Pancreas (tissue), 10 donors: ENCODE measurements around the gene TMEM45A. TPM values are rescaled to one million over a fixed set of nuclear protein-coding genes. Genes with fewer than 3 reads are reported as not detected.

Experiments used
- ATAC-seq, 4 donors: fragments of 200-7000 bp; cut with Tn5 transposase; one replicate each; pipeline versions ENCODE4 v1.8.0 to v1.9.1; 2020; ENCODE audit warnings: mild to moderate bottlenecking in 4 of 4, moderate library complexity in 4 of 4
- DNase-seq, 6 donors: peaks; one replicate each; pipeline ENCODE4 v3.0.0-alpha.2; 2020
- FAIRE-seq: peaks from 2 replicates; lab custom pipeline; 2012; peaks lifted over from hg19 to GRCh38; lab: Jason Lieb, UNC
- H3K27ac ChIP-seq, 4 donors: fragments of 200-600 bp; sonication (generic); 1 replicate in 3 of 4; 2 replicates in 1 of 4; pipeline versions ENCODE4 v1.5.0 to v1.8.0; 2020
- H3K27me3 ChIP-seq, 4 donors: fragments of 200-600 bp; one replicate each; pipeline ENCODE4 v1.8.0; 2021
- H3K36me3 ChIP-seq, 3 donors: fragments of 200-600 bp; sonication (generic) in 1 of 3; one replicate each; pipeline versions ENCODE4 v1.5.0 to v1.8.0; 2020 to 2021
- H3K4me1 ChIP-seq, 3 donors: fragments of 200-600 bp; one replicate each; pipeline ENCODE4 v1.8.0; 2021
- H3K4me3 ChIP-seq, 4 donors: fragments of 200-600 bp; sonication (generic) in 2 of 4; one replicate each; pipeline versions ENCODE4 v1.5.0 to v1.8.0; 2020 to 2021
- H3K9me3 ChIP-seq, 4 donors: fragments of 200-600 bp; one replicate each; pipeline ENCODE4 v1.8.0; 2021
- WGBS, 2 donors: extraction: QIAGEN DNeasy Blood & Tissue Kit; methylation state at CpG; one replicate each; pipeline ENCODE4 v1.1.7; 2013; 5-methylcytosine and 5-hydroxymethylcytosine counted together
- intact Hi-C, 3 donors: fragments of 100-400 bp; cut with DNase I; formaldehyde crosslinking; loops; one replicate each; pipeline versions ENCODE4 v1.11.1 to v1.14.2; 2022
- polyA plus RNA-seq, 2 donors: library from polyadenylated mRNA; stranded (reverse); fragments of 200-250 nt; gene quantifications; one replicate each; pipeline ENCODE4 v1.2.3, GENCODE V29; 2013
- total RNA-seq, 6 donors: library from RNA; stranded (reverse); fragmentation: NEBNext Ultra II Directional in 4 of 6; extraction: Animal tissue kit (Norgen Biotek cat#: 25700) in 4 of 6; gene quantifications; one replicate each; pipeline versions ENCODE4 v1.2.1 to v1.2.4, GENCODE V29; 2021 to 2023
- TF ChIP-seq, protein P1 (sequence below), 4 donors: fragments of 200-600 bp; sonication (generic) in 3 of 4; IDR thresholded peaks; one replicate each; pipeline versions ENCODE4 v1.5.0 to v1.8.0; 2021; ENCODE audit warnings: antibody characterized with exemption in 4 of 4
- donor health status: healthy with polysubstance abuse.
- donor health status: DM: no; HTN: no; CAD: no; lungs with moderate emphysema.
- donor health status: DM: no; HTN: no; CAD: no.
- donor health status: control.
- donor health status: control.
- donor health status: Bipolar disorder and iron deficiency.
- donor health status: DM: yes; HTN: yes; CAD: no.
- donor health status: DM: no; HTN: no; CAD: no.
- donor health status: DM: no; HTN: no; CAD: no.
- donor health status: DM: yes; HTN: yes; CAD: no.

Gene TMEM45A
- total and polyA plus RNA-seq, 8 donors, result 4.2 to 15.1 (median 8.6) TPM

DNA sequence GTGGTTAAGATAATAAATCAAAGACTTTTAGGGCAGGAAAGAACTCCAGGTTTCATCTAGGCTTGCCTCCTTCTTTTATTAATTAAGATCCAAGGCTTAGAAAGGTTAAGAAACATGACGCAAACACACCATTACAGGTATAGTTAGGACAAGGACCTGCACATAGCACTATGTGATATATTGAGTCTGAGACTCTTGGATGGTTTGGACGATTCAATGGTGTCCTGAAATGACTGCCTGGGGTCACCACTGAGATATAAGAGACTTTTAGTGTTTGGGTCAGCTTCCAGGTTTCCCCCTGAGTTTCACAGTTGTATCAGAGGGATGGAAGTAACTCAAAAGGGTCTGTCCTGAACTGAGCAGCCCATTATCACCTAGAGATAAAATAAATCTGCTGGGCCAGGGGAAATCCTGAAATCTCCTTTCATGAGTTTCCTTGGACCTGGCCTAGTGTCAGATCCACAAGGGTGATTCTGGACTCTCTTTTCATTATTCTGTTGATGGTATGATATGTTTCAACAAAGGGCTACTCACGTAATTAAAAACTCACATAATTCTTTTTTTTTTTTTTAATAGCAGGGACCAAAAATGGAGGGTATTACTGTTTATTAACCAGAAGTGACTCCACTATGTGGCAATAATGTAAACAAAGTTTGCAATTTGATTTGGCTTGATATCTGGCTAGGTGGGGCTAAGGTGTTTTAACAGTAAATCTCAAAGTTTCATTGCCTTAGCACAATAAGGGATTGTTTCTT is 61.4 kb downstream of the TMEM45A start:
- Histone ChIP-seq H3K9me3 (no peaks in the 10 kb centered on the region), H3K4me3 (no peak overlapping the region), H3K27ac (no peak overlapping the region), H3K36me3 (no peaks in the 10 kb centered on the region), H3K27me3 (no peaks in the 10 kb centered on the region), H3K4me1 (peaks cover 0 to 3% (median 0%) of the 10 kb centered on the region in 3 donors)
- intact Hi-C loops, result no loop called here
- DNase-seq, result no peak
- no peak for ATAC-seq
- TF ChIP-seq, protein P1, sequence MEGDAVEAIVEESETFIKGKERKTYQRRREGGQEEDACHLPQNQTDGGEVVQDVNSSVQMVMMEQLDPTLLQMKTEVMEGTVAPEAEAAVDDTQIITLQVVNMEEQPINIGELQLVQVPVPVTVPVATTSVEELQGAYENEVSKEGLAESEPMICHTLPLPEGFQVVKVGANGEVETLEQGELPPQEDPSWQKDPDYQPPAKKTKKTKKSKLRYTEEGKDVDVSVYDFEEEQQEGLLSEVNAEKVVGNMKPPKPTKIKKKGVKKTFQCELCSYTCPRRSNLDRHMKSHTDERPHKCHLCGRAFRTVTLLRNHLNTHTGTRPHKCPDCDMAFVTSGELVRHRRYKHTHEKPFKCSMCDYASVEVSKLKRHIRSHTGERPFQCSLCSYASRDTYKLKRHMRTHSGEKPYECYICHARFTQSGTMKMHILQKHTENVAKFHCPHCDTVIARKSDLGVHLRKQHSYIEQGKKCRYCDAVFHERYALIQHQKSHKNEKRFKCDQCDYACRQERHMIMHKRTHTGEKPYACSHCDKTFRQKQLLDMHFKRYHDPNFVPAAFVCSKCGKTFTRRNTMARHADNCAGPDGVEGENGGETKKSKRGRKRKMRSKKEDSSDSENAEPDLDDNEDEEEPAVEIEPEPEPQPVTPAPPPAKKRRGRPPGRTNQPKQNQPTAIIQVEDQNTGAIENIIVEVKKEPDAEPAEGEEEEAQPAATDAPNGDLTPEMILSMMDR (IDR thresholded peaks at IDR 0.05), result no peak
- 74 to 84% methylated on average over 3 of the region's 3 CpGs for WGBS, 2 donors
- no peak for FAIRE-seq

DNA sequence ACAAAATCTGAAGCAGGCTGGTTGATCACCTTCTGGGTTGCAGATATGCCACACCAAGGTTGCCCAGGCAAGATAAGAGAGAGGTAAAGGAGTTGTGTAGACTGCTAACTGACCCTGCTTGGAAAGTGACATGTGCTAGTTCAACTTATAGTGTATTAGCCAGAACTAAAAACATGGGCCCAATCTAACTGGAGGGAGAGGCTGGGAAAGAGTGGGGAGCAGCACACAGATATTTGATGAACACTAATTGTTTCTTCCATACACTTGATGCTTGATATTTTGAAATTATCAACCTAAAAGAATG is 61.9 kb downstream of the TMEM45A start:
- H3K27ac ChIP-seq, result no peak overlapping the region
- H3K27me3 ChIP-seq, result no peaks in the 10 kb centered on the region
- no peak overlapping the region for H3K4me3 ChIP-seq
- intact Hi-C loops, result no loop called here
- no peaks in the 10 kb centered on the region for H3K36me3 ChIP-seq
- TF ChIP-seq, protein P1 (IDR thresholded peaks at IDR 0.05), result no peak
- FAIRE-seq (no peak), ATAC-seq (peak in 2 of 4 donors; percentile 18 to 33), DNase-seq (no peak)
- H3K4me1 ChIP-seq, result peaks cover 0 to 3% (median 0%) of the 10 kb centered on the region in 3 donors
- H3K9me3 ChIP-seq, result no peaks in the 10 kb centered on the region

DNA sequence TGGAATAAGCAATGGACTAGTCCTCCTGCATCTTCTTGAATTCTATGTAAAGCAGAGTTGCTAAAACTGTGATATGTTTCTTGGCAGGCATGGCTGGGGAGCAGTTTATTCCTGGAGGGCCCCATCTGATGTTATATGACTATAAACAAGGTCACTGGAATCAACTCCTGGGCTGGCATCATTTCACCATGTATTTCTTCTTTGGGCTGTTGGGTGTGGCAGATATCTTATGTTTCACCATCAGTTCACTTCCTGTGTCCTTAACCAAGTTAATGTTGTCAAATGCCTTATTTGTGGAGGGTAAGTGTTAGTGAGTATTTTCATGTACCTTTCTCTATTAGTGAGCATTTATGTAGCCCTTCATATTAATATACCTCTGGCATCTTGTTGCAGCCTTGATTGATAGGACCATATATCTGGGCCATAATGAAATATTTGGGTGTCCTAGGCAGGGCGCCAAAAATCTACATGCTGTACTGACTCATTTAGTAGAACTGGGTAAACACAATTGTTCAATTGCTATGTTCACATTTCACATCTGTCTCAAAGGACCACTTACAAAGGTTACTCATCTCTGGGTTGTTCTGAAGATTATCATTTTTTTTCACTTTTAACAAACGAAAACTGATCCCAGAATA is 64.4 kb downstream of the TMEM45A start:
- no peak for FAIRE-seq
- Histone ChIP-seq H3K9me3 (no peaks in the 10 kb centered on the region), H3K27me3 (no peaks in the 10 kb centered on the region), H3K27ac (no peak overlapping the region), H3K36me3 (no peaks in the 10 kb centered on the region), H3K4me1 (peaks cover 0 to 3% (median 0%) of the 10 kb centered on the region in 3 donors), H3K4me3 (no peak overlapping the region)
- ATAC-seq, result no peak
- TF ChIP-seq, protein P1 (IDR thresholded peaks at IDR 0.05), result no peak
- intact Hi-C loops, result no loop called here
- 82 to 89% methylated on average over 2 of the region's 2 CpGs for WGBS, 2 donors
- DNase-seq, result no peak

DNA sequence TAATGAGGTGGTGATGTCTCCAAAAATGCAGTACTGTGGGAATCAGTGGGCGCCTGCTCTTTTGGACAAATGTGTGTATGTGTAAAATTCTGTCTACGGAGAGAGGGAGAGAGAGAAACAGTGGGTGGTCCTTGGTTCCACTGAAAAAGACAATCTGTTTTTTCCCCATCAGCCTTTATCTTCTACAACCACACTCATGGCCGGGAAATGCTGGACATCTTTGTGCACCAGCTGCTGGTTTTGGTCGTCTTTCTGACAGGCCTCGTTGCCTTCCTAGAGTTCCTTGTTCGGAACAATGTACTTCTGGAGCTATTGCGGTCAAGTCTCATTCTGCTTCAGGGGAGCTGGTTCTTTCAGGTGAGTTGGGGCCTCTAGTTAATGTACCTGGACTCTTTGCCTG is 65.8 kb downstream of the TMEM45A start:
- Histone ChIP-seq H3K27me3 (no peaks in the 10 kb centered on the region), H3K4me1 (peaks cover 0 to 3% (median 0%) of the 10 kb centered on the region in 3 donors), H3K4me3 (no peak overlapping the region), H3K27ac (no peak overlapping the region), H3K36me3 (no peaks in the 10 kb centered on the region), H3K9me3 (no peaks in the 10 kb centered on the region)
- no peak for DNase-seq
- FAIRE-seq, result no peak
- 92 to 94% methylated on average over 7 of the region's 7 CpGs for WGBS, 2 donors
- ATAC-seq, result no peak
- intact Hi-C loops, result no loop called here
- TF ChIP-seq, protein P1 (IDR thresholded peaks at IDR 0.05), result no peak

DNA sequence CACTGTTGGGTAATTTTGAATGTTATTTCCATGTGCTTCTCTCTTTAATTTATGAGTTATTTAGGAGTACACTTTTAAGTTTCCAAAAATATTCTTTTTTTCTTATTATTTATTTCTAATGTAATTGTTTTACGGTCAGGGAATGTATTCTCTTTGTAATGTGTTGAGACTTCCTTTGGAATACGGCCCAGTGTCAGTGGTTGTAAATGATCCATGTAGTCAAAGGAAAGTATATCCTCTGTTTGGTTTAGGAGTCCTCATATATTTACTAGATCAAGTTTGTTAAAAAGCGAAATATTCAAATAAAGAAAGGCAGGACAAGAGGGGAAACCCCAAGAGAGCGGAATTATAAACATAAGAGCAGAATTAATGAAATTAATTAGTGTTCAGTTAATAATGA is 68.0 kb downstream of the TMEM45A start:
- Histone ChIP-seq H3K27me3 (no peaks in the 10 kb centered on the region), H3K27ac (no peak overlapping the region), H3K36me3 (no peaks in the 10 kb centered on the region), H3K4me3 (no peak overlapping the region), H3K9me3 (no peaks in the 10 kb centered on the region), H3K4me1 (no peaks in the 10 kb centered on the region)
- 92 to 95% methylated on average over 4 of the region's 4 CpGs for WGBS, 2 donors
- FAIRE-seq (peak; percentile 23), ATAC-seq (no peak), DNase-seq (no peak)
- intact Hi-C loops, result no loop called here
- TF ChIP-seq, protein P1 (IDR thresholded peaks at IDR 0.05), result no peak
